GM10847 (cell line): ENCODE measurements around the gene KRTAP2-4.
"Not testable (repeated sequence)": the region's sequence is repeated elsewhere in the genome, so short reads cannot be mapped to it uniquely, and the experiment has no call there.

Experiments
- POLR2A ChIP-seq: IDR thresholded peaks from 2 replicates; pipeline ENCODE4 v1.6.1; 2011; ENCODE audit not compliant: insufficient read length; ENCODE audit errors: extremely low read depth

KRTAP2-4 gene

GRCh38 chr17:41040783-41041571, 24.7 kb downstream of the KRTAP2-4 start, which contains the start of gene KRTAP1-1:
TSS of gene KRTAP1-1 (minus strand) at chr17:41041450. CDS start at chr17:41041397, 53 bp downstream.
- TF ChIP-seq POLR2A: not testable (repeated sequence)

GRCh38 chr17:41037853-41038350, 27.8 kb downstream of the KRTAP2-4 start:
- no peak for TF ChIP-seq POLR2A

- TF ChIP-seq POLR2A: not testable (repeated sequence)
These were observed 31.2 kb downstream of the KRTAP2-4 start, which contains the start of gene KRTAP1-3 for GRCh38 chr17:41034346-41034935. TSS of gene KRTAP1-3 (minus strand) at chr17:41034874. CDS start at chr17:41034821, 53 bp downstream.

GRCh38 chr17:41029633-41030245, 35.9 kb downstream of the KRTAP2-4 start, which contains the start of gene KRTAP1-4:
TSS of gene KRTAP1-4 (minus strand) at chr17:41030195. CDS start at chr17:41030078, 117 bp downstream.
- TF ChIP-seq POLR2A: no peak

- no peak for TF ChIP-seq POLR2A
These were observed 38.8 kb downstream of the KRTAP2-4 start, which contains the start of gene KRTAP1-5 for GRCh38 chr17:41026715-41027471. TSS of gene KRTAP1-5 (minus strand) at chr17:41027208. CDS start at chr17:41027155, 53 bp downstream.

GRCh38 chr17:41024697-41025096, 41.0 kb downstream of the KRTAP2-4 start:
- TF ChIP-seq POLR2A: no peak

GRCh38 chr17:41020336-41020735, 45.3 kb downstream of the KRTAP2-4 start:
- TF ChIP-seq POLR2A: no peak

- no peak for TF ChIP-seq POLR2A
These were observed 46.3 kb downstream of the KRTAP2-4 start for GRCh38 chr17:41019415-41019814.

GRCh38 chr17:41018541-41018940, 47.1 kb downstream of the KRTAP2-4 start:
- TF ChIP-seq POLR2A: no peak

GRCh38 chr17:41016578-41017215, 49.0 kb downstream of the KRTAP2-4 start:
- TF ChIP-seq POLR2A: no peak

- no peak for TF ChIP-seq POLR2A
These were observed 50.2 kb downstream of the KRTAP2-4 start for GRCh38 chr17:41015454-41015853.
